Peyer's patch (tissue), 4 donors: ENCODE measurements around the gene TBC1D23. TPM values are rescaled to one million over a fixed set of nuclear protein-coding genes. Genes with fewer than 3 reads are reported as not detected.
A peak's percentile ranks its signal among the peaks of the same experiment; 100 is the strongest.

Source experiments
- DNase-seq, 3 donors: peaks; one replicate each; pipeline ENCODE4 v3.0.0-alpha.2; 2017 to 2019
- H3K27ac ChIP-seq, 4 donors: fragments of 200-600 bp; sonication (generic); one replicate each; pipeline ENCODE4 v1.5.1; 2016 to 2019
- H3K27me3 ChIP-seq, 2 donors: fragments of 200-600 bp; sonication (generic); one replicate each; pipeline ENCODE4 v1.5.1; 2019
- H3K36me3 ChIP-seq, 3 donors: fragments of 200-600 bp; sonication (generic); one replicate each; pipeline ENCODE4 v1.5.1; 2016 to 2019
- H3K4me1 ChIP-seq, 4 donors: fragments of 200-600 bp; sonication (generic); one replicate each; pipeline ENCODE4 v1.5.1; 2016 to 2019
- H3K4me3 ChIP-seq, 4 donors: fragments of 200-600 bp; sonication (generic); 1 replicate in 3 of 4; 2 replicates in 1 of 4; pipeline ENCODE4 v1.5.1; 2016 to 2019; ENCODE audit warnings: mild to moderate bottlenecking in 1 of 4
- H3K9me3 ChIP-seq, 4 donors: fragments of 200-600 bp; sonication (generic); one replicate each; pipeline ENCODE4 v1.5.1; 2016 to 2019; ENCODE audit warnings: mild to moderate bottlenecking in 1 of 4
- POLR2A ChIP-seq, 2 donors: fragments of 450-650 bp; IDR thresholded peaks; one replicate each; pipeline ENCODE4 v1.5.1; 2017; ENCODE audit warnings: antibody characterized with exemption in 2 of 2, mild to moderate bottlenecking in 2 of 2, moderate library complexity in 2 of 2
- total RNA-seq, 4 donors: library from RNA; depleted of rRNA; stranded (reverse); fragments of >200 nt; gene quantifications; one replicate each; pipeline ENCODE4 v1.1.0, GENCODE V29; 2016
- TF ChIP-seq, protein P1 (sequence below), 6 experiments: fragments of 450-650 bp in 4 of 6; fragments of 200-600 bp in 2 of 6; sonication (generic) in 1 of 6; IDR thresholded peaks; one replicate each; pipeline ENCODE4 v1.5.1; 2017 to 2019; ENCODE audit warnings: antibody characterized with exemption in 6 of 6, mild to moderate bottlenecking in 3 of 6, moderate library complexity in 1 of 6

TBC1D23 gene
- total RNA-seq: 10 to 100 TPM; 29.7 to 57.4 (median 38.4) TPM

GRCh38 chr3:100260685-100261484, at the start of gene TBC1D23:
TSS of gene TBC1D23 (plus strand) at chr3:100260992. CDS start at chr3:100261019, 27 bp downstream.
- peak within 1 kb of the TSS; percentile 69 to 100 (median 85) for H3K4me3 ChIP-seq
- H3K27me3 ChIP-seq: no peaks in the 10 kb centered on the region
- peak within 1 kb of the TSS; percentile 90 to 100 (median 96) for H3K27ac ChIP-seq
- peak; percentile 96 to 99 (median 97) for DNase-seq
- H3K9me3 ChIP-seq: no peaks in the 10 kb centered on the region
- peaks cover 0 to 52% (median 4%) of the 10 kb centered on the region in 4 donors for H3K4me1 ChIP-seq
- TF ChIP-seq, protein P1, sequence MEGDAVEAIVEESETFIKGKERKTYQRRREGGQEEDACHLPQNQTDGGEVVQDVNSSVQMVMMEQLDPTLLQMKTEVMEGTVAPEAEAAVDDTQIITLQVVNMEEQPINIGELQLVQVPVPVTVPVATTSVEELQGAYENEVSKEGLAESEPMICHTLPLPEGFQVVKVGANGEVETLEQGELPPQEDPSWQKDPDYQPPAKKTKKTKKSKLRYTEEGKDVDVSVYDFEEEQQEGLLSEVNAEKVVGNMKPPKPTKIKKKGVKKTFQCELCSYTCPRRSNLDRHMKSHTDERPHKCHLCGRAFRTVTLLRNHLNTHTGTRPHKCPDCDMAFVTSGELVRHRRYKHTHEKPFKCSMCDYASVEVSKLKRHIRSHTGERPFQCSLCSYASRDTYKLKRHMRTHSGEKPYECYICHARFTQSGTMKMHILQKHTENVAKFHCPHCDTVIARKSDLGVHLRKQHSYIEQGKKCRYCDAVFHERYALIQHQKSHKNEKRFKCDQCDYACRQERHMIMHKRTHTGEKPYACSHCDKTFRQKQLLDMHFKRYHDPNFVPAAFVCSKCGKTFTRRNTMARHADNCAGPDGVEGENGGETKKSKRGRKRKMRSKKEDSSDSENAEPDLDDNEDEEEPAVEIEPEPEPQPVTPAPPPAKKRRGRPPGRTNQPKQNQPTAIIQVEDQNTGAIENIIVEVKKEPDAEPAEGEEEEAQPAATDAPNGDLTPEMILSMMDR (IDR thresholded peaks at IDR 0.05): peak in 3 of 6 experiments; percentile 21 to 41 (median 22)
- TF ChIP-seq POLR2A (IDR thresholded peaks at IDR 0.05): peak; percentile 91 to 94
- no peaks in the 10 kb centered on the region for H3K36me3 ChIP-seq

DNA sequence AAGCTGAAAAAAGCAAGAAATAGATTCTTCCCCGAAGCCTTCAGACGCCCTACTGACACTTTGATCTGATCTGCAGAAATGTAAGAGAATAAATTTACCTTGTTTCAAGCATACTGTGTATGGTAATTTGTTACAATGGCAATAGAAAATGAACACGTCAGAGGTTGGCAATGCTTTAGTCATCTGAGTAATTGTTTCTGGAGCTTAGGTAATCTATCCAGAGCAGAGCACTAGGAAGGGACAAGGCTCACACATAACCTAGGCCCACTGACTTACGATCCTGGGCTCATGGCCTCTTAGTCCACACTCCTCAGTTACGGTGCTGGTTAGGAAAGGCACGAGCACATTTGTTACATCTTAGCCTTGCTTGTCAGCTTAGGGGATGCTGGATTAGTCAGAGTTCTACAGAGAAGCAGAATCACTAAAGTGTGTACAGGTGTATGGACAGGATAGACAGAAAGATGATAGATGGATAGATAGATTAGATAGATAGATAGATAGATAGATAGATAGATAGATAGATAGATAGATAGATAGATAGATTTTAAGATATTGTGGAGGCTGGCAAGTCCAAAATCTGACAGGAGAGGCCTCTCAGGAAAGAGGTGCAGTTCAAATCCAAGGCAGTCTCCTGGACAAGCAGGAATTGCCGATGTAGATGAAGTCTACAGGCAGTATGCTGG, 46.8 kb upstream of the TBC1D23 start:
- DNase-seq: no peak
- Histone ChIP-seq H3K9me3 (no peaks in the 10 kb centered on the region), H3K4me1 (peaks cover 0 to 11% (median 0%) of the 10 kb centered on the region in 4 donors), H3K27me3 (no peaks in the 10 kb centered on the region), H3K27ac (peak overlapping the region in 1 of 4 donors; percentile 20), H3K4me3 (no peak overlapping the region), H3K36me3 (no peaks in the 10 kb centered on the region)
- TF ChIP-seq, protein P1 (IDR thresholded peaks at IDR 0.05): no peak
- TF ChIP-seq POLR2A (IDR thresholded peaks at IDR 0.05): no peak

GRCh38 chr3:100214574-100214964, 46.2 kb upstream of the TBC1D23 start:
- peaks cover 0 to 1% (median 0%) of the 10 kb centered on the region in 4 donors for H3K9me3 ChIP-seq
- no peak overlapping the region for H3K4me3 ChIP-seq
- H3K27ac ChIP-seq: peak overlapping the region in 1 of 4 donors; percentile 20
- DNase-seq: no peak
- peaks cover 0 to 10% (median 0%) of the 10 kb centered on the region in 4 donors for H3K4me1 ChIP-seq
- no peaks in the 10 kb centered on the region for H3K27me3 ChIP-seq
- TF ChIP-seq POLR2A (IDR thresholded peaks at IDR 0.05): no peak
- TF ChIP-seq, protein P1 (IDR thresholded peaks at IDR 0.05): no peak
- H3K36me3 ChIP-seq: no peaks in the 10 kb centered on the region

DNA sequence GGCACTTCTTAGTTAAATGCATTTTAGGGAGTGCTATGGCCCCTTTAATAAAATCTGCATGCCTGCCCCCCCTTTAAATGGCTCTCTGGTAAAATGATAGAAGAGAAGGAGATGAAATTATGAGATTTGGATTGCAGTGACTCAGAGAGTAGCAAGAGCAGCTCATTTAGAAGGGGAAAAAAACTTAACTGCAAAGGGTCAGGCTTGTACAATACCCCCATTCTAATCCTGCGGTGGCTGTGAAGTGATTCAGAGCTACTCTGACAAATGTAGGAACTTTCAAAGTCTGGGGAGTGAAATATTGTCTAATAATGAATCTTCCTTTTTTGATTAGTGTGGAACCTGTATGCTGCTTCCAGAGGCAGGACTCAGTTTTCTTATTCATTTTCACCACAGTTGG, 44.1 kb upstream of the TBC1D23 start:
- H3K27me3 ChIP-seq: no peaks in the 10 kb centered on the region
- no peaks in the 10 kb centered on the region for H3K4me1 ChIP-seq
- no peak for DNase-seq
- H3K4me3 ChIP-seq: no peak overlapping the region
- TF ChIP-seq, protein P1 (IDR thresholded peaks at IDR 0.05): no peak
- no peak for TF ChIP-seq POLR2A (IDR thresholded peaks at IDR 0.05)
- no peak overlapping the region for H3K27ac ChIP-seq
- peaks cover 0 to 6% (median 0%) of the 10 kb centered on the region in 4 donors for H3K9me3 ChIP-seq
- H3K36me3 ChIP-seq: no peaks in the 10 kb centered on the region

DNA sequence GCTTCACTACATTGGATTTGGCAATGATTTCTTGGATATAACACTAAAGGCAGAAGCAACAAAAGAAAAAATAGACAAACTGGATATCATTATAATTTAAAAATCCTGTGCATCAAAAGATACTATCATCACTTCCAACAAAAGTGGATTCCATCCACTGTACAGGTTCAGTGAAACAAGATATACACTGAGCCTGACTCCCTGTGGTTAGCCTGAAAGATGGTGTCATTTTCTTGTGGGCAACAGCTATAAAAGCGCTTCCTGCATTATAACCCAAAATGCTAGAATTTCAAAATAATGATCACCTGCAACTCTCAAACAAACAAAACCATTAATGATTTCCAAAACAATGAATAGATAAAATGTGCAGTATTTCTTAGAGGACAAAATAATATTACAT, 39.6 kb upstream of the TBC1D23 start:
- Histone ChIP-seq H3K9me3 (peaks cover 0 to 6% (median 0%) of the 10 kb centered on the region in 4 donors), H3K4me3 (no peak overlapping the region), H3K36me3 (no peaks in the 10 kb centered on the region), H3K27ac (no peak overlapping the region), H3K27me3 (no peaks in the 10 kb centered on the region), H3K4me1 (no peaks in the 10 kb centered on the region)
- TF ChIP-seq, protein P1 (IDR thresholded peaks at IDR 0.05): no peak
- no peak for TF ChIP-seq POLR2A (IDR thresholded peaks at IDR 0.05)
- no peak for DNase-seq
